K562 (cell line): ENCODE data around the gene CNPY3. TPM values are rescaled to one million over a fixed set of nuclear protein-coding genes. Genes with fewer than 3 reads are reported as not detected.

Experiments
- ATAC-seq: fragments of 200-7000 bp; cut with Tn5 transposase; 3 replicates; pipeline ENCODE4 v1.9.1; 2020; ENCODE audit warnings: moderate library complexity
- BruUV-seq: library from RNA; stranded (reverse); fragments of 400-500 nt; replicated peaks from 2 replicates; lab custom pipeline; 2021; lab: Mats Ljungman, UMichigan
- CTCF ChIA-PET: fragments of 300-600 bp; formaldehyde crosslinking; extraction: SDS; loops from one replicate; lab custom pipeline; 2021; ENCODE audit warnings: low intra/inter-chr PET ratio; lab: Yijun Ruan, JAX
- POLR2A ChIA-PET: fragments of 300-600, 350-650 bp; sonication (Branson Sonifier 250); formaldehyde crosslinking; extraction: SDS; loops from one replicate; lab custom pipeline; 2021; ENCODE audit warnings: antibody characterized with exemption, inconsistent platforms; lab: Yijun Ruan, JAX
- DNase-seq, 4 experiments: peaks; one replicate each; pipeline versions ENCODE4 v3.0.0 to v3.0.0-alpha.2; 2011 to 2018; ENCODE audit warnings: low spot score in 3 of 4, mixed read lengths in 3 of 4; ENCODE audit errors: extremely low read depth in 1 of 4
- FAIRE-seq: peaks from 2 replicates; lab custom pipeline; 2011; peaks lifted over from hg19 to GRCh38; lab: Jason Lieb, UNC
- H2AFZ ChIP-seq: 2 replicates; pipeline ENCODE4 v1.6.0; 2011; ENCODE audit warnings: low read depth, low read length, control low read depth, inconsistent platforms
- H3K27ac ChIP-seq: fragments of 200-600 bp; 3 replicates; pipeline ENCODE4 v1.8.0; 2011; ENCODE audit warnings: low read depth, mild to moderate bottlenecking, control low read depth, inconsistent platforms, low read length, moderate library complexity, mixed read lengths; ENCODE audit errors: extremely low read depth
- H3K27me3 ChIP-seq, 2 experiments: fragments of 300-600 bp in 1 of 2; 2 replicates in 1 of 2; 3 replicates in 1 of 2; pipeline versions ENCODE4 v1.6.0 to v1.8.0; 2011; ENCODE audit warnings: inconsistent platforms in 2 of 2, low read length in 2 of 2, mild to moderate bottlenecking in 1 of 2, mixed read lengths in 1 of 2, moderate library complexity in 1 of 2; ENCODE audit not compliant: control insufficient read depth in 2 of 2, insufficient read depth in 2 of 2
- H3K36me3 ChIP-seq: fragments of 300-600 bp; 3 replicates; pipeline ENCODE4 v1.8.0; 2011; ENCODE audit warnings: mild to moderate bottlenecking, low read length, inconsistent platforms; ENCODE audit not compliant: control insufficient read depth, insufficient read depth
- H3K4me1 ChIP-seq, 2 experiments: fragments of 200-600 bp in 1 of 2; replicated peaks in 1 of 2; 2 replicates in 1 of 2; 3 replicates in 1 of 2; pipeline versions ENCODE4 v1.5.1 to v1.8.0; 2011; ENCODE audit warnings: inconsistent platforms in 2 of 2, low read length in 2 of 2, mild to moderate bottlenecking in 1 of 2, mixed read lengths in 1 of 2, moderate library complexity in 1 of 2; ENCODE audit not compliant: control insufficient read depth in 2 of 2, insufficient read depth in 2 of 2
- H3K4me2 ChIP-seq: 2 replicates; pipeline ENCODE4 v1.6.1; 2011; ENCODE audit warnings: low read length, control low read depth, inconsistent platforms, mixed read lengths; ENCODE audit not compliant: insufficient read depth
- H3K4me3 ChIP-seq: fragments of 200-600 bp; sonication (generic), shearing (Covaris generic); 2 replicates; pipeline ENCODE4 v1.5.1; 2016; ENCODE audit warnings: control low read depth, inconsistent platforms
- H3K79me2 ChIP-seq: fragments of 200-600 bp; 3 replicates; pipeline ENCODE4 v1.8.0; 2011; ENCODE audit warnings: low read length, inconsistent platforms; ENCODE audit not compliant: control insufficient read depth, insufficient read depth
- H3K9ac ChIP-seq, 2 experiments: 2 replicates each; pipeline versions ENCODE4 v1.6.0 to v1.6.1; 2011; ENCODE audit warnings: low read depth in 2 of 2, low read length in 2 of 2, control low read depth in 1 of 2, inconsistent platforms in 1 of 2, mild to moderate bottlenecking in 1 of 2, mixed read lengths in 1 of 2; ENCODE audit not compliant: insufficient read depth in 1 of 2
- H3K9me1 ChIP-seq: one replicate; pipeline ENCODE4 v1.6.0; 2011; ENCODE audit warnings: inconsistent platforms, mild to moderate bottlenecking, low read length, moderate library complexity; ENCODE audit not compliant: control insufficient read depth, insufficient read depth
- H3K9me3 ChIP-seq: replicated peaks from 2 replicates; pipeline ENCODE4 v1.5.1; 2011; ENCODE audit warnings: low read depth, low read length, inconsistent platforms; ENCODE audit not compliant: control insufficient read depth, insufficient read depth
- H4K20me1 ChIP-seq: replicated peaks from 2 replicates; pipeline ENCODE4 v1.6.1; 2011; ENCODE audit warnings: low read length, inconsistent platforms, mixed read lengths; ENCODE audit not compliant: control insufficient read depth, insufficient read depth
- RBM14 ChIP-seq: fragments of 200-400 bp; formaldehyde crosslinking; IDR thresholded peaks from 2 replicates; pipeline ENCODE4 v1.6.1; 2018; ENCODE audit warnings: low read depth, mild to moderate bottlenecking, low read length, moderate library complexity, borderline replicate concordance; ENCODE audit not compliant: insufficient read depth
- ZBTB33 ChIP-seq: sonication (generic); formaldehyde crosslinking; IDR thresholded peaks from 2 replicates; pipeline ENCODE4 v1.8.1; 2023; ENCODE audit warnings: mild to moderate bottlenecking, missing genetic modification reagents
- ZNF174 ChIP-seq: fragments of 250-450 bp; sonication (Bioruptor Pico); IDR thresholded peaks from 2 replicates; pipeline ENCODE4 v1.4.0; 2020; ENCODE audit warnings: mild to moderate bottlenecking
- ZNF316 ChIP-seq: fragments of 450-650 bp; IDR thresholded peaks from 2 replicates; pipeline ENCODE4 v1.6.1; 2016
- WGBS: fragments of 100-300 bp; shearing (Covaris generic); methylation state at CpG from one replicate; pipeline ENCODE4 v1.1.6; 2016; ENCODE audit warnings: low coverage, mixed read lengths; ENCODE audit not compliant: insufficient coverage; ENCODE audit errors: missing lambda C conversion rate; 5-methylcytosine and 5-hydroxymethylcytosine counted together
- in situ Hi-C: fragments of 300-500 bp; cut with MboI; formaldehyde crosslinking; loops from 4 replicates; pipeline ENCODE4 v1.15.0; 2018; ENCODE audit warnings: inconsistent platforms, mixed read lengths
- intact Hi-C: fragments of 100-400 bp; cut with micrococcal nuclease; formaldehyde crosslinking; loops from 2 replicates; pipeline ENCODE4 v1.14.2; 2022
- polyA plus RNA-seq, 8 experiments: library from polyadenylated mRNA; depleted of rRNA in 4 of 8; stranded (reverse) in 5 of 8; unstranded in 3 of 8; fragments of >200 nt; fragmentation: Nextera tagmentation in 2 of 8; fragmentation: Illumina TruSeq in 1 of 8; extraction: Ambion mirVana in 2 of 8; extraction: Trizol in 1 of 8; gene quantifications; 2 replicates each; pipeline versions ENCODE4 v1.2.1 to v1.2.3, GENCODE V29; 2011 to 2014; ENCODE audit warnings: inconsistent platforms in 1 of 8, missing spikeins in 1 of 8
- total RNA-seq, 7 experiments: library from RNA; depleted of rRNA in 6 of 7; stranded (reverse); fragments of >200 nt in 6 of 7; fragmentation: Illumina TruSeq in 2 of 7; extraction: Trizol in 2 of 7; gene quantifications; 2 replicates each; pipeline versions ENCODE4 v1.2.1 to v1.2.3, GENCODE V29; 2011 to 2021; ENCODE audit warnings: low replicate concordance in 1 of 7

Gene CNPY3
- total and polyA plus RNA-seq, 9 of the 15 experiments (the other 6 are each of a cell fraction or from before 2014, with no cell fraction given) = 2.4 to 37.4 (median 21.2) TPM

DNA sequence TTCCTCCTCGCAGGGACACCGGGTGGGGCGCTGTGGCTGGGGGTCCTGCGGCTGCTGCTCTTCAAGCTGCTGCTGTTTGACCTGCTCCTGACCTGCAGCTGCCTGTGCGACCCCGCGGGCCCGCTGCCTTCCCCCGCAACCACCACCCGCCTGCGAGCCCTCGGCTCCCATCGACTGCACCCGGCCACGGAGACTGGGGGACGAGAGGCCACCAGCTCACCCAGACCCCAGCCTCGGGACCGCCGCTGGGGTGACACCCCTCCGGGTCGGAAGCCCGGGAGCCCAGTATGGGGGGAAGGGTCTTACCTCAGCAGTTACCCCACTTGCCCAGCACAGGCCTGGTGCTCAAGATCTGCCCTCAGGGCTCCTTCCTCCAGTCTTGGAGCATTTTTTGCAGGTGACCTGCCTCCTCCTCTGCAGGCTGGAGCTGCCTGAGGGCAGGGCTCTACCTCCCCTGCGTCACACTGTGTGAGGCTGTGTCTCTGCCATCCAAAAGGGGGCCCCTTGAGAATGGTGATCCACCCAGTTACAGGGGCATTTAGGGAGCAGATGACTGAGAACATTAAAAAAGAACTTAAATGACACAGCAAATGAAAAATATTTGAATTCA is 3.9 kb upstream of the CNPY3 start:
- no peaks in the 10 kb centered on the region for H3K9me1 ChIP-seq
- TF ChIP-seq ZNF174 (CRISPR knock-in tag) (no peak), RBM14 (0 out of 2 replicates have a peak, but pooled peaks have one; percentile 41), ZBTB33 (CRISPR knock-in tag) (peak; percentile 90), ZNF316 (peak; percentile 49; the same call in 1 of the 2 replicates)
- 86% methylated on average over 22 of the region's 23 CpGs for WGBS
- ATAC-seq (no peak), FAIRE-seq (no peak), DNase-seq (no peak)
- no TSS peak for BruUV-seq
- no peak overlapping the region for H3K4me3 ChIP-seq
- H3K4me1 ChIP-seq = peaks cover 19 to 27% of the 10 kb centered on the region in 2 experiments; a peak in 4 of 5 replicates
- H4K20me1 ChIP-seq = no peaks in the 10 kb centered on the region
- H3K4me2 ChIP-seq = no peak overlapping the region
- peak overlapping the region in 1 of 2 experiments; percentile 65; a peak in 2 of 4 replicates for H3K9ac ChIP-seq
- H3K27ac ChIP-seq = no peak overlapping the region
- H3K27me3 ChIP-seq = no peaks in the 10 kb centered on the region
- in situ Hi-C loops = no loop called here
- H3K36me3 ChIP-seq = no peaks in the 10 kb centered on the region
- ChIA-PET CTCF (no interaction called here), POLR2A (interaction anchor here (0.7 to 2.2 kb wide), 2 partner anchors 10 to 232 kb away, joined by 3 to 5 read pairs; no protein-coding TSS in a partner anchor)
- H3K79me2 ChIP-seq = peaks cover 8% of the 10 kb centered on the region
- H3K9me3 ChIP-seq = no peaks in the 10 kb centered on the region
- H2AFZ ChIP-seq = peak overlapping the region; percentile 37; the same call in 1 of the 2 replicates
- intact Hi-C loops = no loop called here
